HG03469 (cell line): ENCODE results near the gene NT5C1B.

ENCODE experiments used
- ATAC-seq: cut with Tn5 transposase; IDR thresholded peaks from one replicate; pipeline ENCODE4 v1.9.1; 2021; ENCODE audit warnings: mild to moderate bottlenecking, moderate library complexity, moderate number of reproducible peaks; ENCODE audit not compliant: unreplicated experiment

NT5C1B gene

GRCh38 chr2:18552351-18553077 is 36.9 kb downstream of the NT5C1B start:
- ATAC-seq, result no peak

GRCh38 chr2:18551623-18552022 is 37.7 kb downstream of the NT5C1B start:
- no peak for ATAC-seq

GRCh38 chr2:18551169-18551568 is 38.2 kb downstream of the NT5C1B start:
- ATAC-seq, result no peak

GRCh38 chr2:18550433-18550832 is 38.9 kb downstream of the NT5C1B start:
- ATAC-seq, result no peak

GRCh38 chr2:18549083-18549482 is 40.3 kb downstream of the NT5C1B start:
- ATAC-seq, result no peak

- no peak for ATAC-seq
Observed at GRCh38 chr2:18548621-18549020, 40.7 kb downstream of the NT5C1B start.

- ATAC-seq, result peak; percentile 46
Observed at GRCh38 chr2:18546567-18546966, 42.8 kb downstream of the NT5C1B start.

- ATAC-seq, result no peak
Observed at GRCh38 chr2:18545384-18545783, 44.0 kb downstream of the NT5C1B start.

- no peak for ATAC-seq
Observed at GRCh38 chr2:18544171-18544570, 45.2 kb downstream of the NT5C1B start.

GRCh38 chr2:18540872-18541271 is 48.5 kb downstream of the NT5C1B start:
- ATAC-seq, result no peak

GRCh38 chr2:18536697-18537096 is 52.7 kb downstream of the NT5C1B start:
- ATAC-seq, result no peak

- ATAC-seq, result no peak
Observed at GRCh38 chr2:18536100-18536499, 53.3 kb downstream of the NT5C1B start.

- ATAC-seq, result no peak
Observed at GRCh38 chr2:18531194-18531593, 58.2 kb downstream of the NT5C1B start.

GRCh38 chr2:18527822-18528221 is 61.5 kb downstream of the NT5C1B start:
- ATAC-seq, result no peak

GRCh38 chr2:18527326-18527725 is 62.0 kb downstream of the NT5C1B start:
- no peak for ATAC-seq

- no peak for ATAC-seq
Observed at GRCh38 chr2:18526429-18526828, 62.9 kb downstream of the NT5C1B start.

GRCh38 chr2:18525852-18526251 is 63.5 kb downstream of the NT5C1B start:
- ATAC-seq, result no peak

- ATAC-seq, result no peak
Observed at GRCh38 chr2:18525236-18525635, 64.1 kb downstream of the NT5C1B start.

- ATAC-seq, result no peak
Observed at GRCh38 chr2:18522484-18523146, 66.8 kb downstream of the NT5C1B start.

GRCh38 chr2:18520451-18521425 is 68.6 kb downstream of the NT5C1B start:
- peak; percentile 74 for ATAC-seq

GRCh38 chr2:18519914-18520450 is 69.4 kb downstream of the NT5C1B start:
- ATAC-seq, result no peak
